Liver (tissue), 3 donors: ENCODE data around the gene ACSL6.

Experiments
- EGR1 ChIP-seq, 2 donors: IDR thresholded peaks; 2 replicates each; pipeline ENCODE4 v1.6.1; 2016 to 2018; ENCODE audit warnings: antibody characterized with exemption in 2 of 2, low read depth in 2 of 2
- GABPA ChIP-seq, 2 donors: IDR thresholded peaks in 1 of 2; conservative IDR thresholded peaks in 1 of 2; 2 replicates each; pipeline ENCODE4 v1.6.1; 2016; ENCODE audit warnings: antibody characterized with exemption in 2 of 2, mild to moderate bottlenecking in 1 of 2, moderate library complexity in 1 of 2
- HNF4A ChIP-seq, 2 donors: conservative IDR thresholded peaks; 2 replicates each; pipeline ENCODE4 v1.6.1; 2016; ENCODE audit warnings: antibody characterized with exemption in 2 of 2, mild to moderate bottlenecking in 2 of 2
- HNF4G ChIP-seq: IDR thresholded peaks from 2 replicates; pipeline ENCODE4 v1.6.1; 2016; ENCODE audit warnings: antibody characterized with exemption
- JUND ChIP-seq, 2 donors: IDR thresholded peaks; 2 replicates each; pipeline ENCODE4 v1.6.1; 2016; ENCODE audit warnings: antibody characterized with exemption in 2 of 2
- NR2F2 ChIP-seq: IDR thresholded peaks from 2 replicates; pipeline ENCODE4 v1.6.1; 2016; ENCODE audit warnings: antibody characterized with exemption
- RAD21 ChIP-seq, 2 donors: IDR thresholded peaks; 2 replicates each; pipeline ENCODE4 v1.6.1; 2016; ENCODE audit warnings: antibody characterized with exemption in 2 of 2, mild to moderate bottlenecking in 2 of 2
- TAF1 ChIP-seq: conservative IDR thresholded peaks from 2 replicates; pipeline ENCODE4 v1.6.1; 2016; ENCODE audit warnings: antibody characterized with exemption, mild to moderate bottlenecking
- YY1 ChIP-seq: IDR thresholded peaks from 2 replicates; pipeline ENCODE4 v1.6.1; 2016; ENCODE audit warnings: antibody characterized with exemption, mild to moderate bottlenecking
- TF ChIP-seq, protein P1 (sequence below): fragments of 150-350 bp; IDR thresholded peaks from 2 replicates; pipeline ENCODE4 v1.5.1; 2017; ENCODE audit warnings: improper control_type of control experiment, low read depth, low read length; ENCODE audit not compliant: missing input control
- TF ChIP-seq, protein P2 (sequence below): IDR thresholded peaks from 2 replicates; pipeline ENCODE4 v1.6.1; 2016; ENCODE audit warnings: antibody characterized with exemption
- TF ChIP-seq, protein P3 (sequence below): IDR thresholded peaks from 2 replicates; pipeline ENCODE4 v1.6.1; 2016; ENCODE audit warnings: antibody characterized with exemption, mild to moderate bottlenecking
- donor health status: healthy.
- donor health status: healthy.

DNA sequence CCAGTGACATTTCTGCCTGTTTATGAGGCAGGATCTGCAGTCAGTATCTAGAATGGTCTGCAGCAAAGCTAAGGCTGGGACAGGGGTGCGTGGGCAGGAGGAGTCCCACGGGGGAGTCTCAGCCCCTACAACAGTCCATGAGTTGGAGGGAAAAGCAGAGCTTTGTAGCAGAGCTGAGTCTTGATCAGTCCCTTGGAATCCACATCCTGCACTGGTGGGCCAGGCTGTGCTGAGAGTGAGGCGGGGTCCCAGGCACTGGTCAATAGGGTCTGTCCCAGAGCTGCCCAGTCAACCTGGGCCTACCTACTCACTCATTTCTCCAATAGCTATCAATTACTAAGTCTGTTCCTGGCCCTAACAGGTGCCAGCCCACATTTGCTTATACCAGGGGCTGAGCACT is 5.9 kb downstream of the ACSL6 start:
- no peak for TF ChIP-seq NR2F2
- TF ChIP-seq, protein P1, sequence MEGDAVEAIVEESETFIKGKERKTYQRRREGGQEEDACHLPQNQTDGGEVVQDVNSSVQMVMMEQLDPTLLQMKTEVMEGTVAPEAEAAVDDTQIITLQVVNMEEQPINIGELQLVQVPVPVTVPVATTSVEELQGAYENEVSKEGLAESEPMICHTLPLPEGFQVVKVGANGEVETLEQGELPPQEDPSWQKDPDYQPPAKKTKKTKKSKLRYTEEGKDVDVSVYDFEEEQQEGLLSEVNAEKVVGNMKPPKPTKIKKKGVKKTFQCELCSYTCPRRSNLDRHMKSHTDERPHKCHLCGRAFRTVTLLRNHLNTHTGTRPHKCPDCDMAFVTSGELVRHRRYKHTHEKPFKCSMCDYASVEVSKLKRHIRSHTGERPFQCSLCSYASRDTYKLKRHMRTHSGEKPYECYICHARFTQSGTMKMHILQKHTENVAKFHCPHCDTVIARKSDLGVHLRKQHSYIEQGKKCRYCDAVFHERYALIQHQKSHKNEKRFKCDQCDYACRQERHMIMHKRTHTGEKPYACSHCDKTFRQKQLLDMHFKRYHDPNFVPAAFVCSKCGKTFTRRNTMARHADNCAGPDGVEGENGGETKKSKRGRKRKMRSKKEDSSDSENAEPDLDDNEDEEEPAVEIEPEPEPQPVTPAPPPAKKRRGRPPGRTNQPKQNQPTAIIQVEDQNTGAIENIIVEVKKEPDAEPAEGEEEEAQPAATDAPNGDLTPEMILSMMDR, result no peak
- TF ChIP-seq TAF1, result no peak
- no peak for TF ChIP-seq GABPA (IDR thresholded peaks at IDR 0.05 in 1 of 2, conservative IDR thresholded peaks at IDR 0.05 in 1 of 2)
- TF ChIP-seq, protein P2, sequence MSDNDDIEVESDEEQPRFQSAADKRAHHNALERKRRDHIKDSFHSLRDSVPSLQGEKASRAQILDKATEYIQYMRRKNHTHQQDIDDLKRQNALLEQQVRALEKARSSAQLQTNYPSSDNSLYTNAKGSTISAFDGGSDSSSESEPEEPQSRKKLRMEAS, result no peak
- TF ChIP-seq JUND (IDR thresholded peaks at IDR 0.05), result no peak
- TF ChIP-seq, protein P3, sequence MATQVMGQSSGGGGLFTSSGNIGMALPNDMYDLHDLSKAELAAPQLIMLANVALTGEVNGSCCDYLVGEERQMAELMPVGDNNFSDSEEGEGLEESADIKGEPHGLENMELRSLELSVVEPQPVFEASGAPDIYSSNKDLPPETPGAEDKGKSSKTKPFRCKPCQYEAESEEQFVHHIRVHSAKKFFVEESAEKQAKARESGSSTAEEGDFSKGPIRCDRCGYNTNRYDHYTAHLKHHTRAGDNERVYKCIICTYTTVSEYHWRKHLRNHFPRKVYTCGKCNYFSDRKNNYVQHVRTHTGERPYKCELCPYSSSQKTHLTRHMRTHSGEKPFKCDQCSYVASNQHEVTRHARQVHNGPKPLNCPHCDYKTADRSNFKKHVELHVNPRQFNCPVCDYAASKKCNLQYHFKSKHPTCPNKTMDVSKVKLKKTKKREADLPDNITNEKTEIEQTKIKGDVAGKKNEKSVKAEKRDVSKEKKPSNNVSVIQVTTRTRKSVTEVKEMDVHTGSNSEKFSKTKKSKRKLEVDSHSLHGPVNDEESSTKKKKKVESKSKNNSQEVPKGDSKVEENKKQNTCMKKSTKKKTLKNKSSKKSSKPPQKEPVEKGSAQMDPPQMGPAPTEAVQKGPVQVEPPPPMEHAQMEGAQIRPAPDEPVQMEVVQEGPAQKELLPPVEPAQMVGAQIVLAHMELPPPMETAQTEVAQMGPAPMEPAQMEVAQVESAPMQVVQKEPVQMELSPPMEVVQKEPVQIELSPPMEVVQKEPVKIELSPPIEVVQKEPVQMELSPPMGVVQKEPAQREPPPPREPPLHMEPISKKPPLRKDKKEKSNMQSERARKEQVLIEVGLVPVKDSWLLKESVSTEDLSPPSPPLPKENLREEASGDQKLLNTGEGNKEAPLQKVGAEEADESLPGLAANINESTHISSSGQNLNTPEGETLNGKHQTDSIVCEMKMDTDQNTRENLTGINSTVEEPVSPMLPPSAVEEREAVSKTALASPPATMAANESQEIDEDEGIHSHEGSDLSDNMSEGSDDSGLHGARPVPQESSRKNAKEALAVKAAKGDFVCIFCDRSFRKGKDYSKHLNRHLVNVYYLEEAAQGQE, result no peak
- TF ChIP-seq EGR1 (IDR thresholded peaks at IDR 0.05; ENCODE audit: low read depth in 2 of 2), result no peak
- TF ChIP-seq RAD21 (IDR thresholded peaks at IDR 0.05), result no peak
- TF ChIP-seq HNF4A (conservative IDR thresholded peaks at IDR 0.05), result no peak
- TF ChIP-seq HNF4G, result no peak
- no peak for TF ChIP-seq YY1
